ENCODE data around the gene PRAC1.

GRCh38 chr17:48726114-48726915 is 4.0 kb upstream of the PRAC1 start:
- TF ChIP-seq POLR2A (IDR thresholded peaks at IDR 0.05; ENCODE audit: low read depth, low read length), result no peak
- no peak for TF ChIP-seq CTCF (IDR thresholded peaks at IDR 0.05; ENCODE audit: extremely low read depth in 1 of 2, insufficient read depth in 1 of 2, low read depth in 1 of 2, low read length in 2 of 2)
- no peak for TF ChIP-seq MAX (IDR thresholded peaks at IDR 0.05; ENCODE audit: insufficient read depth, insufficient read length)
- TF ChIP-seq JUN (IDR thresholded peaks at IDR 0.05; ENCODE audit: borderline replicate concordance, insufficient read depth, insufficient read length, low read depth), result no peak
- TF ChIP-seq POLR2AphosphoS5 (IDR thresholded peaks at IDR 0.05; ENCODE audit: insufficient read depth, low read depth, low read length), result no peak
